H1 (cell line): ENCODE measurements around the gene TM4SF1. TPM values are rescaled to one million over a fixed set of nuclear protein-coding genes. Genes with fewer than 3 reads are reported as not detected.

ENCODE experiments used
- CTCF ChIA-PET: fragments of 300-600 bp; sonication (Branson Sonifier 250); formaldehyde crosslinking; loops from one replicate; lab custom pipeline; 2021; ENCODE audit not compliant: partially characterized antibody; lab: Charles Lee
- POLR2A ChIA-PET: fragments of 300-600 bp; sonication (Branson Sonifier 250); formaldehyde crosslinking; loops from one replicate; lab custom pipeline; 2021; ENCODE audit warnings: inconsistent platforms; ENCODE audit not compliant: partially characterized antibody; lab: Charles Lee
- DNase-seq, 2 experiments: peaks; one replicate each; pipeline versions ENCODE4 v3.0.0 to v3.0.0-alpha.2; 2010 to 2022; ENCODE audit warnings: low spot score in 2 of 2, low read depth in 1 of 2, mixed read lengths in 1 of 2
- FAIRE-seq: peaks from 2 replicates; lab custom pipeline; 2011; peaks lifted over from hg19 to GRCh38; lab: Jason Lieb, UNC
- H2AFZ ChIP-seq: 2 replicates; pipeline ENCODE4 v1.8.1; 2012; ENCODE audit warnings: low read length, inconsistent platforms
- H2AK5ac ChIP-seq: 2 replicates; pipeline ENCODE4 v1.6.1; 2013; ENCODE audit warnings: low read depth, low read length
- H2BK120ac ChIP-seq: replicated peaks from 2 replicates; pipeline ENCODE3; 2013; ENCODE audit warnings: low read depth, low read length, inconsistent platforms
- H2BK12ac ChIP-seq: 2 replicates; pipeline ENCODE4 v1.6.1; 2013; ENCODE audit warnings: low read depth, low read length
- H2BK15ac ChIP-seq: 2 replicates; pipeline ENCODE4 v1.6.1; 2013; ENCODE audit warnings: low read length
- H2BK20ac ChIP-seq: 2 replicates; pipeline ENCODE4 v1.6.1; 2013; ENCODE audit warnings: low read length
- H2BK5ac ChIP-seq: 2 replicates; pipeline ENCODE4 v1.6.1; 2013; ENCODE audit warnings: low read depth, low read length
- H3K14ac ChIP-seq: 2 replicates; pipeline ENCODE4 v1.6.1; 2013; ENCODE audit warnings: inconsistent platforms; ENCODE audit not compliant: insufficient read length
- H3K18ac ChIP-seq: 2 replicates; pipeline ENCODE4 v1.6.1; 2013; ENCODE audit warnings: low read length; ENCODE audit errors: extremely low read depth
- H3K23ac ChIP-seq: 2 replicates; pipeline ENCODE4 v1.6.1; 2013; ENCODE audit warnings: inconsistent platforms; ENCODE audit not compliant: insufficient read length
- H3K23me2 ChIP-seq: 2 replicates; pipeline ENCODE4 v1.6.1; 2013; ENCODE audit warnings: low read depth, low read length
- H3K27ac ChIP-seq: 2 replicates; pipeline ENCODE4 v1.6.1; 2011; ENCODE audit warnings: low read depth, low read length, inconsistent platforms
- H3K27me3 ChIP-seq, 4 experiments: replicated peaks in 1 of 4; 1 replicate in 1 of 4; 2 replicates in 3 of 4; pipeline versions ENCODE4 v1.6.1 to v1.8.1; 2011 to 2013; ENCODE audit warnings: low read length in 3 of 4, mild to moderate bottlenecking in 3 of 4, inconsistent platforms in 2 of 4, mixed read lengths in 2 of 4, moderate library complexity in 1 of 4; ENCODE audit not compliant: control insufficient read depth in 3 of 4, insufficient read depth in 3 of 4; ENCODE audit errors: extremely low read depth in 1 of 4
- H3K36me3 ChIP-seq, 4 experiments: 2 replicates each; pipeline versions ENCODE4 v1.6.1 to v1.8.1; 2011 to 2013; ENCODE audit warnings: mild to moderate bottlenecking in 4 of 4, low read length in 3 of 4, moderate library complexity in 2 of 4, control low read depth in 1 of 4, inconsistent platforms in 1 of 4; ENCODE audit not compliant: insufficient read depth in 4 of 4, control insufficient read depth in 2 of 4
- H3K4ac ChIP-seq: replicated peaks from 2 replicates; pipeline ENCODE3; 2013; ENCODE audit warnings: low read length, low read depth, mixed read lengths, inconsistent platforms; ENCODE audit not compliant: insufficient read length
- H3K4me1 ChIP-seq, 4 experiments: replicated peaks in 1 of 4; 1 replicate in 1 of 4; 2 replicates in 3 of 4; pipeline versions ENCODE4 v1.6.1 to v1.8.1; 2011 to 2013; ENCODE audit warnings: low read length in 3 of 4, inconsistent platforms in 2 of 4, mixed read lengths in 1 of 4; ENCODE audit not compliant: insufficient read depth in 4 of 4, control insufficient read depth in 3 of 4
- H3K4me2 ChIP-seq, 2 experiments: 2 replicates each; pipeline versions ENCODE4 v1.6.1 to v1.8.1; 2011 to 2013; ENCODE audit warnings: low read depth in 2 of 2, low read length in 2 of 2, control low read depth in 1 of 2, inconsistent platforms in 1 of 2, mild to moderate bottlenecking in 1 of 2; ENCODE audit not compliant: insufficient read depth in 1 of 2
- H3K4me3 ChIP-seq, 4 experiments: fragments of 200-600, 300-600 bp in 1 of 4; sonication (generic), shearing (Covaris generic), sonication (Bioruptor Twin) in 1 of 4; 2 replicates each; pipeline versions ENCODE4 v1.5.1 to v1.8.1; 2011 to 2016; ENCODE audit warnings: low read length in 4 of 4, low read depth in 3 of 4, control low read depth in 2 of 4, inconsistent platforms in 2 of 4, mild to moderate bottlenecking in 2 of 4, mixed read lengths in 1 of 4, moderate library complexity in 1 of 4; ENCODE audit not compliant: insufficient read depth in 2 of 4; ENCODE audit errors: extremely low read depth in 1 of 4
- H3K56ac ChIP-seq: replicated peaks from 2 replicates; pipeline ENCODE3; 2013; ENCODE audit warnings: low read depth, mild to moderate bottlenecking, mixed read lengths, low read length, inconsistent platforms; ENCODE audit not compliant: insufficient read length
- H3K79me1 ChIP-seq: 2 replicates; pipeline ENCODE4 v1.6.1; 2013; ENCODE audit warnings: low read depth, low read length, control low read depth
- H3K79me2 ChIP-seq, 2 experiments: 2 replicates each; pipeline versions ENCODE4 v1.6.1 to v1.8.1; 2012 to 2013; ENCODE audit warnings: low read length in 2 of 2, mild to moderate bottlenecking in 2 of 2, inconsistent platforms in 1 of 2; ENCODE audit not compliant: insufficient read depth in 2 of 2, control insufficient read depth in 1 of 2
- H3K9ac ChIP-seq, 4 experiments: replicated peaks in 1 of 4; 1 replicate in 1 of 4; 2 replicates in 3 of 4; pipeline versions ENCODE4 v1.6.1 to v1.8.1; 2011 to 2013; ENCODE audit warnings: low read depth in 3 of 4, low read length in 3 of 4, control low read depth in 2 of 4, mild to moderate bottlenecking in 2 of 4, moderate library complexity in 2 of 4, inconsistent platforms in 1 of 4; ENCODE audit errors: extremely low read depth in 1 of 4
- H3K9me3 ChIP-seq, 2 experiments: 2 replicates each; pipeline versions ENCODE4 v1.6.1 to v1.8.1; 2012 to 2013; ENCODE audit warnings: mild to moderate bottlenecking in 2 of 2, moderate library complexity in 2 of 2, control low read depth in 1 of 2, inconsistent platforms in 1 of 2, low read depth in 1 of 2, low read length in 1 of 2, mixed read lengths in 1 of 2; ENCODE audit not compliant: insufficient read depth in 2 of 2
- H4K20me1 ChIP-seq, 2 experiments: replicated peaks in 1 of 2; 2 replicates each; pipeline versions ENCODE3 to v1.8.1; 2011 to 2013; ENCODE audit warnings: inconsistent platforms in 2 of 2, low read length in 2 of 2, mild to moderate bottlenecking in 1 of 2; ENCODE audit not compliant: insufficient read depth in 2 of 2, control insufficient read depth in 1 of 2
- H4K5ac ChIP-seq: 2 replicates; pipeline ENCODE4 v1.6.1; 2013; ENCODE audit warnings: low read length, low read depth, mixed read lengths, inconsistent platforms; ENCODE audit not compliant: insufficient read length
- H4K8ac ChIP-seq: 2 replicates; pipeline ENCODE4 v1.8.0; 2013; ENCODE audit warnings: mild to moderate bottlenecking, moderate library complexity, low read length, inconsistent platforms; ENCODE audit not compliant: insufficient read depth; ENCODE audit errors: extremely low read depth
- H4K91ac ChIP-seq: replicated peaks from 2 replicates; pipeline ENCODE3; 2013; ENCODE audit warnings: low read length, mixed read lengths, inconsistent platforms; ENCODE audit not compliant: insufficient read length
- TAF1 ChIP-seq: IDR thresholded peaks from 2 replicates; pipeline ENCODE4 v1.6.1; 2011; ENCODE audit warnings: mild to moderate bottlenecking, low read depth, low read length
- WGBS, 2 experiments: shearing (Covaris generic) in 1 of 2; methylation state at CpG; one replicate each; pipeline versions ENCODE4 v1.1.6 to v1.1.7; 2013 to 2015; ENCODE audit warnings: low lambda C conversion rate in 2 of 2, mixed read lengths in 2 of 2, inconsistent platforms in 1 of 2, low coverage in 1 of 2, missing lambda C conversion rate in 1 of 2; ENCODE audit not compliant: insufficient replicate concordance in 2 of 2, insufficient coverage in 1 of 2, insufficient read length in 1 of 2; ENCODE audit errors: extremely low coverage in 1 of 2, missing lambda C conversion rate in 1 of 2; 5-methylcytosine and 5-hydroxymethylcytosine counted together
- polyA plus RNA-seq, 7 experiments: library from polyadenylated mRNA; depleted of rRNA in 3 of 7; stranded (reverse) in 5 of 7; unstranded in 2 of 7; fragments of >200 nt in 5 of 7; fragments of 200-250 nt in 2 of 7; gene quantifications; 1 replicate in 5 of 7; 2 replicates in 1 of 7; 4 replicates in 1 of 7; pipeline versions ENCODE4 v1.2.1 to v1.2.3, GENCODE V29; 2011 to 2013; ENCODE audit warnings: missing spikeins in 2 of 7, mixed read lengths in 2 of 7
- total RNA-seq: library from RNA; stranded (reverse); fragmentation: NEBNext Ultra II Directional; extraction: Animal tissue kit (Norgen Biotek cat#: 25700); gene quantifications from 2 replicates; pipeline ENCODE4 v1.2.1, GENCODE V29; 2021

TM4SF1 gene
- total and polyA plus RNA-seq, 2 of the 8 experiments (the other 6 are each of a cell fraction or from before 2014, with no cell fraction given) = 0.26 to 1.3 TPM

- Histone ChIP-seq H2AK5ac (no peak overlapping the region), H3K9ac (no peak overlapping the region), H3K9me3 (no peaks in the 10 kb centered on the region), H2BK5ac (0 out of 2 replicates have a peak overlapping the region, but pooled peaks have one; percentile 5), H2BK120ac (no peak overlapping the region), H3K79me2 (no peaks in the 10 kb centered on the region), H3K27ac (no peak overlapping the region), H3K4me3 (no peak overlapping the region), H3K23me2 (no peaks in the 10 kb centered on the region), H3K18ac (no peak overlapping the region; the same call in 1 of the 2 replicates), H3K4me1 (peaks cover 0 to 2% (median 0%) of the 10 kb centered on the region in 4 experiments; a peak in 1 of 7 replicates), H4K20me1 (no peaks in the 10 kb centered on the region), H3K23ac (no peak overlapping the region), H3K4ac (no peak overlapping the region), H2BK20ac (no peak overlapping the region), H3K4me2 (no peak overlapping the region), H4K8ac (no peak overlapping the region), H3K56ac (no peak overlapping the region), H3K14ac (no peak overlapping the region), H2BK15ac (no peak overlapping the region), H3K36me3 (no peaks in the 10 kb centered on the region), H2AFZ (peak overlapping the region; percentile 83), H2BK12ac (no peak overlapping the region), H3K79me1 (no peaks in the 10 kb centered on the region), H3K27me3 (no peaks in the 10 kb centered on the region), H4K91ac (no peak overlapping the region), H4K5ac (no peak overlapping the region)
- WGBS, 2 experiments = 100% methylated on average over 2 of the region's 2 CpGs; no CpG with 5 or more reads in 1 of the 2 experiments
- ChIA-PET CTCF (interaction anchor here (0.7 kb wide), 1 partner anchor 54 kb away, joined by 3 read pairs; no protein-coding TSS in a partner anchor), POLR2A (no interaction called here)
- no peak for DNase-seq
- no peak for TF ChIP-seq TAF1
- FAIRE-seq = no peak
Observed at GRCh38 chr3:149426325-149426724, 48.9 kb upstream of the TM4SF1 start.
